GM12874 (cell line): ENCODE data around the gene TASP1.
A peak's percentile ranks its signal among the peaks of the same experiment; 100 is the strongest.

Experiments used
- TF ChIP-seq, protein P1 (sequence below): IDR thresholded peaks from 2 replicates; pipeline ENCODE4 v1.5.1; 2011; ENCODE audit warnings: low read depth, mild to moderate bottlenecking, control low read depth, low read length, moderate library complexity; ENCODE audit not compliant: insufficient read depth

TASP1 gene

DNA sequence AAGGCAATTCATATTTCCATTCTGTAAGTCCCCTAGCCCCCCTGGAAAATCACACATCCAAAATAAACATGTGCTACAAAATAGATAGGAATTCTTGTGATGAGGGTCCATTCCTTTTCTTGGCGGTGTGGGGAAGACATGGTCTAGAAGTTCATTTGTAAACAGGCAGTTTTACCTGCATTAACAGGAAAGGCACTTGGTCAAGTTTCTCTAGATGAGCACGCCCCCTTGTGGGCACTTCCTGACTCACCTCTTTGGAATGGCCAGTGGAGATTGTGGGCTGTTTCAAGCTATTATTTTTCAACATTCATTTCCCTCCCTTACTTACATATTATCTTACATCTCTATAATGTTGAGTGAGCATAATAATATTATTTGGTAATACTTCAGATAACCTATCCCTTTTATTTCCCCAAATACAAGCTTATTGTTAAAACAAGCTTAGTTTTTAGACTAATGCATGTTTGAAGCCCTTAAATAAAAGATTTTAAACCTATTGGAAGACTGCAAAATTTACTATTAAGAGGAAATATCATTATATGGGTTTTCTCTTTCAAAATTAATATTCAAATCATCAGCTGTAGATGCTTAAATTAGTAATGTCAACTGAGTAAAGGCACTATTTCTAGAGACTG, 92.1 kb downstream of the TASP1 start:
- TF ChIP-seq, protein P1, sequence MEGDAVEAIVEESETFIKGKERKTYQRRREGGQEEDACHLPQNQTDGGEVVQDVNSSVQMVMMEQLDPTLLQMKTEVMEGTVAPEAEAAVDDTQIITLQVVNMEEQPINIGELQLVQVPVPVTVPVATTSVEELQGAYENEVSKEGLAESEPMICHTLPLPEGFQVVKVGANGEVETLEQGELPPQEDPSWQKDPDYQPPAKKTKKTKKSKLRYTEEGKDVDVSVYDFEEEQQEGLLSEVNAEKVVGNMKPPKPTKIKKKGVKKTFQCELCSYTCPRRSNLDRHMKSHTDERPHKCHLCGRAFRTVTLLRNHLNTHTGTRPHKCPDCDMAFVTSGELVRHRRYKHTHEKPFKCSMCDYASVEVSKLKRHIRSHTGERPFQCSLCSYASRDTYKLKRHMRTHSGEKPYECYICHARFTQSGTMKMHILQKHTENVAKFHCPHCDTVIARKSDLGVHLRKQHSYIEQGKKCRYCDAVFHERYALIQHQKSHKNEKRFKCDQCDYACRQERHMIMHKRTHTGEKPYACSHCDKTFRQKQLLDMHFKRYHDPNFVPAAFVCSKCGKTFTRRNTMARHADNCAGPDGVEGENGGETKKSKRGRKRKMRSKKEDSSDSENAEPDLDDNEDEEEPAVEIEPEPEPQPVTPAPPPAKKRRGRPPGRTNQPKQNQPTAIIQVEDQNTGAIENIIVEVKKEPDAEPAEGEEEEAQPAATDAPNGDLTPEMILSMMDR: peak; percentile 80

DNA sequence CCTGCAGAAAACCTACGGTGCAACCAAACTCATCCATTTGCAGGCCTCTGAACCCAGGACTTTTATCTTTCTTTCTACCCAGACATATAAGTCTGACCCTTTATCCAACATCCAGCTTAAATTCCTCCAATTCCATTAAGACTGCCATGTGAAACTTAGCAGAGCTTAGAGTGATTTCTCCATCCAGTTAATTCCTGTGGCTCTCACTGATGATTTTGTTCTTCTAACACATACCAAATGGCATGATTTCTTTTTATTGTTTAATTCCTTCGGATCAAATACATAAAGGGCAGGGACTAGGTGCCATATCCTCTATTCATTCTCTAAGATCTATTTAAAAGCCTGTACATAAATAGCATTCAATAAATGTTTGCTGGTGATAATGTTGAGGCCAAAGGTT, 92.9 kb downstream of the TASP1 start:
- TF ChIP-seq, protein P1: no peak

DNA sequence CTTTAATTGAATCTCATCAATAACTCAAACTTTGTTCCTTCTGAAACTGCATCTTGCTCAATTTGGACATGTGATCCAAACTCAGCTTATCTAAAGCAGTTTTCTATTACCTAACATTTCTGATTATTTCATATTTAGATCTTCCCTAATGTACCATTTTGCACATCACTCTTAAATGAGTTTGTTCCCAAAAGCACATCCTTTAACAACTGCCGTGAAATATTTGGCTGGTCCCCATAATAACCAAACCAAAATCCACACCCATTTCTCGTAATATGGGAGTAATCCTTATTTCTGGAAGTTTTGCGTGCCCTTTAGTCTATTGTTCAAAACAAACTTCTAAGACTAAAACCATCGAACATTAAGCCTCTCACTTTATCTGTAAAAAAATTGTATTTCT, 94.9 kb downstream of the TASP1 start:
- TF ChIP-seq, protein P1: no peak

DNA sequence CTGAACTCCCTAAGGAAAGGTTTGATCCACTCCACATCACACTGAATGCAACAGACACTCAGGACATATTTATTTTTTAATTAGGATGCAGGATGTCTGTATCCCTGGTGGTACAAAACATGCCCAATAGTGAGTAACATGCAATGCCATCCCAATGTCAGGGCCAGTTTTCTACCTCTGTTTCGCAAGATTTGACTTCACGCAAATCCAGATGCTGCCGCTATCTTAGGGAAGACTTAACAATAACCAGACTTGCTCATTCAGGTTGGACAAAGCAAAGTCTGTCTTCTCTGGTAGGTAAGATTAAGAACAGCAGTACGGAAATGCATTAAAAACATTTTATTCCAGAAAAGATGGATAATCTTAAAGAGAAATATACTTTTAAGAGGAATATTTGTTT, 103.1 kb downstream of the TASP1 start:
- TF ChIP-seq, protein P1: no peak

DNA sequence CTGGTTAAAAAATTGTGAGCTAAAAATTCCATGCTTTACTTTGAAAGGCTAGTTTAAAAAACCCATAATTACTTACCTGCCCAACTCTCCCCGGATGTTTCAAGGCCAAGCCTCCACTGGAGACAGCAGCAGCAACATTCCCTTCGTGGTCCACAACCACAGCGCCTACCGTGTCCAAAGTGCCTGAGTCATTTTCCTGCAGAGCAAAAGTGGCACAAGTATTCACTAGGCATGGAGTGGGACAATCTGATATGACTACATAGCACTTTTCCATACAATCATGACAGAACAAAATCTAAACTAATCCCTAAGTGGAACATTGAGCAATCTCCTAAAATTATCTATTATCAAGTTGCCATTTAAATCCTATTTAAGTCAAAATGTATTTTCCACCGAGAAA, 104.8 kb downstream of the TASP1 start:
- TF ChIP-seq, protein P1: no peak

DNA sequence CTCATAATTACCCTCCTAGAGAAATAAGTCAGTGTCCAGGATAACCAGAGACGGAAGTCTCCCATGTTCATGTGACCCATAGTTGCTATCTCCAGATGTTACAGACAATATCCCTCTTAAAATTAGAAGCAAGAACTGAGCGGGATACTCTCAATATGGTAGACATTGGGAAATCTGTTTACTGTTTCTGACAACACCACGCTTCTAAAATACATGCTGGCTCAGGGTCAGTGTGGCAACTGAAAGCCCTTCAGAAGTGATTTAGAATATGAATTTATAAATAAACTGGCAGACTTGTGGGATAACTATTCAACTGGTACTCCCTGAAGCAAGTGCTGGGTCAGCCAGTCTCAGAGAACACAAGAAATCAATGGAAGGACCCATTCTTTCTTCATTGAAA, 108.6 kb downstream of the TASP1 start:
- TF ChIP-seq, protein P1: no peak

DNA sequence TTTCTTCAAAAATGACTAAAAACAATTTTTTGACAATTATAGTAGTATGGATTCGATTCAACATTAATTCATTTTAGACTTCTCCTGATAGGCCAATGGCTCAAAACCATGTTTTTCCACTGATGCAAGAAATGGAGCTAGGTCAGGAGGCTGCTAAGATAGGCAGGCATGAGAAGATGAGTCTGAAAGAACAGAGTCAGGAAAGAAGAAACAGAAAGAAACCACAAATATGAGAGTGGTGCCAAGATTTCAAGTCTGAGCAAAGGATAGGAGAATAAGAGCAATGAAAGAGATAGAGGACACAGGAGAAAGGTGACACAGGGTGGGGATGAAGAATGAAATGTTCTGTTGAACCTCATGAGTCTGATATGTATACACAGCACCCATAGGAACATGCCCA, 112.2 kb downstream of the TASP1 start:
- TF ChIP-seq, protein P1: no peak
